AG04449 (cell line): ENCODE data around the gene MARCHF7.
"Not testable (repeated sequence)": the region's sequence is repeated elsewhere in the genome, so short reads cannot be mapped to it uniquely, and the experiment has no call there.

Experiments used
- CTCF ChIA-PET: fragments of 350-600 bp; formaldehyde crosslinking; extraction: SDS; loops from one replicate; lab custom pipeline; 2021; ENCODE audit warnings: antibody characterized with exemption; lab: Yijun Ruan, JAX
- POLR2A ChIA-PET: fragments of 400-600, 350-600 bp; formaldehyde crosslinking; extraction: SDS; loops from one replicate; lab custom pipeline; 2020; ENCODE audit warnings: antibody characterized with exemption, inconsistent platforms; lab: Yijun Ruan, JAX
- DNase-seq: peaks from one replicate; pipeline ENCODE4 v3.0.0-alpha.2; 2010; ENCODE audit warnings: low read depth, low spot score
- H3K4me3 ChIP-seq: 2 replicates; pipeline ENCODE4 v1.5.1; 2011; ENCODE audit warnings: low read depth, mild to moderate bottlenecking, control low read depth, low read length
- CTCF ChIP-seq: IDR thresholded peaks from one replicate; pipeline ENCODE4 v1.5.1; 2011; ENCODE audit warnings: mild to moderate bottlenecking, moderate library complexity, low read length, control low read depth, inconsistent platforms; ENCODE audit not compliant: insufficient read depth; ENCODE audit errors: missing control alignments

MARCHF7 gene

GRCh38 chr2:159715451-159715850, 3.1 kb downstream of the MARCHF7 start:
- ChIA-PET CTCF (interaction anchor here (0.8 kb wide), 1 partner anchor 32 kb away, joined by 3 read pairs; no protein-coding TSS in a partner anchor), POLR2A (no interaction called here)
- no peak for TF ChIP-seq CTCF
- no peak for DNase-seq
- no peak overlapping the region for H3K4me3 ChIP-seq

DNA sequence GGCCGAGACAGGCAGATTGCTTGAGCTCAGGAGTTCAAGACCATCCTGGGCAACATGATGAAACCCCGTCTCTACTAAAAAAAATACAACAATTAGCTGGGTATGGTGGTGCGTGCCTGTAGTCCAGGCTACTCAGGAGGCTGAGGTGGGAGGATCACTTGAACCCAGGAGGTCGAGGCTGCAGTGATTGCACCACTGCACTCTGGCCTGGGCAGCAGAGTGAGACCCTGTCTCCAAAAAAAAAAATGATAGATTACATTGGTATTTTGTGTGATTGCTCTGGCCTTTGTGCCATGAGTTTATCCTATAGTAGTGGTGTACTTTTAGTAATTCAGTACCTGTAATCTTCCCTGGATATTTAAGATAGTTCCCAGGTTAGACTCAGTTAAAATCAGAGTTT, 4.1 kb downstream of the MARCHF7 start:
- H3K4me3 ChIP-seq = not testable (repeated sequence)

GRCh38 chr2:159716857-159717256, 4.6 kb downstream of the MARCHF7 start:
- no peak for TF ChIP-seq CTCF
- no peak for DNase-seq
- ChIA-PET POLR2A (no interaction called here), CTCF (interaction anchor here (1.0 to 1.8 kb wide), 2 partner anchors 12 to 489 kb away, joined by 3 to 6 read pairs; no protein-coding TSS in a partner anchor)
- no peak overlapping the region for H3K4me3 ChIP-seq

More for the DNA sequence above, 4.1 kb downstream of the MARCHF7 start:
- POLR2A ChIA-PET = interaction anchor here (0.7 kb wide), 1 partner anchor 17 kb away, joined by 3 read pairs; no protein-coding TSS in a partner anchor
- CTCF ChIA-PET = interaction anchor here (1.0 kb wide), 1 partner anchor 488 kb away, joined by 3 read pairs; no protein-coding TSS in a partner anchor
- DNase-seq = not testable (repeated sequence)

GRCh38 chr2:159720676-159721075, 8.4 kb downstream of the MARCHF7 start:
- TF ChIP-seq CTCF = no peak
- H3K4me3 ChIP-seq = no peak overlapping the region
- DNase-seq = no peak
- CTCF ChIA-PET = interaction anchor here (1.2 kb wide), 1 partner anchor 9 kb away, joined by 3 read pairs; the partner anchor contains the start of gene MARCHF7
- POLR2A ChIA-PET = interaction anchor here (1.9 kb wide), 1 partner anchor 9 kb away, joined by 6 read pairs; the partner anchor contains the start of gene MARCHF7

DNA sequence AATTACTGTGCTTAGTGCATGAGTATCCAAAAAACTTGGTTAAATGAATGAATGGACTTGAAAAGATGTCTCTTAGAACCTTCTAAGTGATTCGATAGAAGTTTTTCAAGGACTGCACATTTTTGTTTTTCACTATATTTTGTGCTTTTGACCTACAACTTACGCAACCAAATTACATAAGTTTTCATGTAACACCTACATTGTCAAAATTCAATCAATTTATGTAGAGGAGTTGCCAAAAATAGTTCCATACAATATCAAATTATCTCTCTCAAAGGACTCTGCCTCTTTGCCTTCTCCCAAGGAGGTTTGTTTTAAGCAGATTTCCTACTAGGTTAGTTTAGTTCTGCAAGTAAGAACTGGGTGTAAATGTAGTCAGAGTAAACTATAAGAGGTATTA, 10.3 kb downstream of the MARCHF7 start:
- DNase-seq = no peak
- TF ChIP-seq CTCF = no peak
- ChIA-PET CTCF (interaction anchor here (1.1 to 1.3 kb wide), 3 partner anchors 8 to 11 kb away, joined by 4 to 8 read pairs (median 5); partner anchors contain the start of gene MARCHF7), POLR2A (interaction anchor here (1.9 kb wide), 1 partner anchor 11 kb away, joined by 6 read pairs; the partner anchor contains the start of gene MARCHF7)
- H3K4me3 ChIP-seq = no peak overlapping the region

- DNase-seq, POLR2A ChIA-PET, CTCF ChIA-PET, H3K4me3 ChIP-seq: not testable (repeated sequence)
Observed at GRCh38 chr2:159724795-159725572, 12.7 kb downstream of the MARCHF7 start.

GRCh38 chr2:159725713-159726112, 13.4 kb downstream of the MARCHF7 start:
- no peak for DNase-seq
- no peak overlapping the region for H3K4me3 ChIP-seq
- CTCF ChIA-PET = no interaction called here
- POLR2A ChIA-PET = no interaction called here
- no peak for TF ChIP-seq CTCF
